HEK293T (cell line): ENCODE data around the gene HYDIN.
"Not testable (repeated sequence)": the region's sequence is repeated elsewhere in the genome, so short reads cannot be mapped to it uniquely, and the experiment has no call there.

Experiments
- BHLHE40 ChIP-seq: fragments of 450-650 bp; IDR thresholded peaks from 2 replicates; pipeline ENCODE4 v1.6.1; 2016; ENCODE audit warnings: mild to moderate bottlenecking, moderate library complexity, borderline replicate concordance
- ELF4 ChIP-seq: fragments of 450-650 bp; IDR thresholded peaks from 2 replicates; pipeline ENCODE4 v1.6.1; 2017; ENCODE audit warnings: antibody characterized with exemption
- FOXK2 ChIP-seq: fragments of 450-650 bp; IDR thresholded peaks from 2 replicates; pipeline ENCODE4 v1.6.1; 2016; ENCODE audit warnings: mild to moderate bottlenecking
- FOXM1 ChIP-seq: fragments of 450-650 bp; IDR thresholded peaks from 2 replicates; pipeline ENCODE4 v1.6.1; 2017; ENCODE audit warnings: mild to moderate bottlenecking, borderline replicate concordance
- HDGF ChIP-seq: fragments of 450-650 bp; IDR thresholded peaks from 2 replicates; pipeline ENCODE4 v1.6.1; 2017; ENCODE audit warnings: antibody characterized with exemption, borderline replicate concordance
- L3MBTL2 ChIP-seq: fragments of 450-650 bp; conservative IDR thresholded peaks from 2 replicates; pipeline ENCODE4 v1.6.1; 2016; ENCODE audit warnings: mild to moderate bottlenecking
- NFRKB ChIP-seq: fragments of 450-650 bp; IDR thresholded peaks from 2 replicates; pipeline ENCODE4 v1.6.1; 2016; ENCODE audit warnings: mild to moderate bottlenecking, moderate library complexity
- SP1 ChIP-seq: fragments of 450-650 bp; IDR thresholded peaks from 2 replicates; pipeline ENCODE4 v1.6.1; 2017
- SUZ12 ChIP-seq: fragments of 450-650 bp; IDR thresholded peaks from 2 replicates; pipeline ENCODE4 v1.6.1; 2016; ENCODE audit warnings: mild to moderate bottlenecking
- TARDBP ChIP-seq: fragments of 450-650 bp; IDR thresholded peaks from 2 replicates; pipeline ENCODE4 v1.6.1; 2016
- ZNF384 ChIP-seq: fragments of 450-650 bp; IDR thresholded peaks from 2 replicates; pipeline ENCODE4 v1.6.1; 2016

- not testable (repeated sequence) for TF ChIP-seq FOXM1, ELF4, ZNF384, BHLHE40, SUZ12, TARDBP, HDGF, NFRKB, SP1, L3MBTL2, FOXK2
These were observed 365.8 kb downstream of the HYDIN start for GRCh38 chr16:70864698-70865097.
